ENCODE measurements around the gene MYO1H. TPM values are rescaled to one million over a fixed set of nuclear protein-coding genes. Genes with fewer than 3 reads are reported as not detected.
"Not testable (repeated sequence)": the region's sequence is repeated elsewhere in the genome, so short reads cannot be mapped to it uniquely, and the experiment has no call there.

The MYO1H gene
- total RNA-seq, 2 experiments from 2014 or later: not detected

DNA sequence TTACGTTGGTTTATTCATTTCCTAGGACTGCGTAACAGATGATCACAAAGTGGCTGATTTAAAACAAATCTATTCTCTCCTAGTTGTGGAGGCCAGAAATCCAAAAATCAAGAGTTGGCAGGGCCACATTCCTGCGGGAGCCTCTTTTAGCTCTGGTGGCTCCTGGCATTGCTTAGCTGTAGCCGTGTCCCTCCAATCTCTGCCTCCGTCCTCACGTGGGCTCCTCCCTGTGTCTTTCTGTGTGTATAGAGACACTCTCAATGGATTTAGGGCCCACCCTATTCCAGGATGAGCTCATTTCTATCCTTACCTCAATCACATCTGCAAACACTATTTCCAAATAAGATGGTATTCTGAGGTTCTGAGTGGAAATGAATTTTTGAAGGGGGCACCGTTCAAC lies 86.9 kb downstream of the MYO1H start:
- Mint-ChIP-seq H3K36me3 (ENCODE audit: low read depth) (no peaks in the 10 kb centered on the region), H3K27me3 (no peaks in the 10 kb centered on the region), H3K27ac (no peak overlapping the region), H3K9me3 (no peaks in the 10 kb centered on the region), H3K4me3 (no peak overlapping the region), H3K4me1 (peaks cover 11% of the 10 kb centered on the region)
- CTCF ChIA-PET: interaction anchor here (1.3 to 2.7 kb wide), 2 partner anchors 42 to 51 kb away, joined by 3 to 6 read pairs; partner anchors contain the start of genes KCTD10 and UBE3B
- POLR2A ChIA-PET: interaction anchor here (0.5 kb wide), 1 partner anchor 138 kb away, joined by 3 read pairs; no protein-coding TSS in a partner anchor
- DNase-seq: no peak

DNA sequence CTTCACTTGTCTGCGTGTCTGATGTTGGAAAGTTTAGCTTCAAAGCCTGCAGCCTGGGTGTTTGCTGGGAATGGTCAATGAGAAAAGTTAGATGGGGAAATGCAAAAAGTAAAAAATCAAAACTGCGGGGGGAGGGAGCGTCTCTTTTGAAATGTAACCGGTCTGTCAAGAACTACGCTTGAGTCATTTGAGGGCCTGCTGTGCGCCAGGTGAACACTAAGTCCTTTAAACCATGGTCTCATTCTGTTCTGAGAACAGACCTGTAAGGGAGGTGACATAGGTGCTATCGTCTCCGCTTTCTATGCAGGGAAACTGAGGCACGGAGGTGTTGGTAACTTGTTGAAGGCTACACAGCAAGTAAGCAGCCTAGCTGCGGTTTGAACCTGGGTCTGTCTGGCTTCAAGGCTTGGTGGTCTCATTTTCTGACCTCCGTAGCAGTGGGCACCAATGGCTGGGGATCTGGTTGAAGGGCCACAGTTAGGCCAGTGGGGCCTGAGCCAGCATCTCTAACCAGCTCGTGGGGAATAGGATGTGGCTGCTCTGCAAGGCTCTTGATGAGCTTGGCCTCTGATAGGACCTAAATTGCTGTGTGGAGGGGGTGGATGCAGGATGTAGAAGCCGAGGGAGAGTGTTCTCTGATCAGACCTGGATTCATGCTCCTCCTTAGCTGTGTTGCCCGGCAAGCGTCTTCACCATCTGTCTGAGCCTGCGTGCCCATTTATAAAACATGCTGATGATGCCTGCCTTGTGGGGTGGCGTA lies 87.9 kb downstream of the MYO1H start:
- no peaks in the 10 kb centered on the region for H3K9me3 Mint-ChIP-seq
- no peak overlapping the region for H3K4me3 Mint-ChIP-seq
- POLR2A ChIA-PET: no interaction called here
- no peaks in the 10 kb centered on the region for H3K36me3 Mint-ChIP-seq (ENCODE audit: low read depth)
- CTCF ChIA-PET: interaction anchor here (1.2 to 1.3 kb wide), 2 partner anchors 13 to 49 kb away, joined by 3 read pairs; no protein-coding TSS in a partner anchor
- H3K27me3 Mint-ChIP-seq: no peaks in the 10 kb centered on the region
- H3K27ac Mint-ChIP-seq: no peak overlapping the region
- peaks cover 11% of the 10 kb centered on the region for H3K4me1 Mint-ChIP-seq
- no peak for DNase-seq

GRCh38 chr12:109436188-109436560 lies 88.5 kb downstream of the MYO1H start:
- Mint-ChIP-seq H3K27me3 (no peaks in the 10 kb centered on the region), H3K27ac (no peak overlapping the region), H3K9me3 (no peaks in the 10 kb centered on the region), H3K4me3 (no peak overlapping the region), H3K4me1 (peaks cover 11% of the 10 kb centered on the region), H3K36me3 (ENCODE audit: low read depth) (no peaks in the 10 kb centered on the region)
- no peak for DNase-seq
- CTCF ChIA-PET: interaction anchor here (0.6 kb wide), 1 partner anchor 371 kb away, joined by 4 read pairs; no protein-coding TSS in a partner anchor
- POLR2A ChIA-PET: no interaction called here

- no peaks in the 10 kb centered on the region for H3K36me3 Mint-ChIP-seq (ENCODE audit: low read depth)
- no peak overlapping the region for H3K27ac Mint-ChIP-seq
- peaks cover 2% of the 10 kb centered on the region for H3K4me1 Mint-ChIP-seq
- ChIA-PET CTCF (no interaction called here), POLR2A (no interaction called here)
- no peaks in the 10 kb centered on the region for H3K27me3 Mint-ChIP-seq
- no peaks in the 10 kb centered on the region for H3K9me3 Mint-ChIP-seq
- no peak overlapping the region for H3K4me3 Mint-ChIP-seq
- no peak for DNase-seq
These were observed 91.5 kb downstream of the MYO1H start for GRCh38 chr12:109439181-109439580.

DNA sequence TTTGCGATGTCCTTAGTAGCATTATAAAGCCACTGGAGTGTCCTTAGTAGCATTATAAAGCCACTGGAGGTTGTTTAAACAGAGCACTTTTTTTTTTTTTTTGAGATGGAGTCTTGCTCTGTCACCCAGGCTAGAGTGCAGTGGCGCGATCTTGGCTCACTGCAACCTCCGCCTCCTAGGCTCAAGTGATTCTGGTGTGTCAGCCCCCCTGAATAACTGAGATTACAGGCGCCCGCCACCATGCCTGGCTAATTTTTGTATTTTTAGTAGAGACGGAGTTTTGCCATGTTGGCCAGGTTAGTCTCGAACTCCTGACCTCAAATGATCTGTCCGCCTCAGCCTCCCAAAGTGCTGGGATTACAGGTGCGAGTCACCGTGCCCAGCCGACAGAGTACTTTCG lies 92.3 kb downstream of the MYO1H start:
- CTCF ChIA-PET; H3K4me1 Mint-ChIP-seq; H3K27ac Mint-ChIP-seq; H3K4me3 Mint-ChIP-seq; POLR2A ChIA-PET; H3K27me3 Mint-ChIP-seq; DNase-seq; H3K9me3 Mint-ChIP-seq; H3K36me3 Mint-ChIP-seq (ENCODE audit: low read depth): not testable (repeated sequence)

DNA sequence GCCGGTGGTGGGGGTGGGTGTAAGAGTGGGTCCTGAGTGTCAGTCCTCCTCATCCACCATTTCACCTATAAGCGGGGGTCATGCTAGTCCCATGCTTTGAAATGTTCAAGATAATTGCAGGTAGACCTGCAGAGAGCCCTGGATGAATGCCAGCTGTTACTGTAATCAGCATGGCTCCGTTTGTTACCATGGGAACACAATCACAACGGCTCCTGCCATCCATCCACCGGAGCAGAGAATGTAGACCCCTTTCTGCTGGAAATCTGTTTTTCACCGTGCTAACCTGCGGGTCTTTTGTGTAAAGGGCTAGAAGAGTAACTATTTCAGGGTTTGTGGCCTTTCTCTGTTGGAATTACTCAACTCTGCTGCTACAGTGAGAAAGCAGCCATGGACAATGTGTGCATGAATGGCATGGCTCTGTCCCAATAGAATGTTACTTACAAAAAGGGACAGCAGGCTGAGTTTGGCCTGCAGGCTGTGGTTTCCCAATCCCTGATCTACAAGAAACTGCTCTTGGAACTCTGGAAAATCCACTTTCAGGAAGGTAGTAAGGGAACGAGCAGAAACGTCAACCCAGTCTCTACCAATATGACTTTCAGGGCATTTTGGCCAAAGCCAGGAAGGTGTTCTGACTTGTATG lies 93.3 kb downstream of the MYO1H start:
- no peak overlapping the region for H3K27ac Mint-ChIP-seq
- no peak overlapping the region for H3K4me3 Mint-ChIP-seq
- no peak for DNase-seq
- no peaks in the 10 kb centered on the region for H3K9me3 Mint-ChIP-seq
- ChIA-PET POLR2A (no interaction called here), CTCF (no interaction called here)
- no peaks in the 10 kb centered on the region for H3K36me3 Mint-ChIP-seq (ENCODE audit: low read depth)
- no peaks in the 10 kb centered on the region for H3K4me1 Mint-ChIP-seq
- no peaks in the 10 kb centered on the region for H3K27me3 Mint-ChIP-seq

GRCh38 chr12:109443794-109444193 lies 96.1 kb downstream of the MYO1H start:
- no peak for DNase-seq
- Mint-ChIP-seq H3K27me3 (no peaks in the 10 kb centered on the region), H3K4me3 (no peak overlapping the region), H3K9me3 (no peaks in the 10 kb centered on the region), H3K36me3 (ENCODE audit: low read depth) (no peaks in the 10 kb centered on the region), H3K27ac (no peak overlapping the region), H3K4me1 (no peaks in the 10 kb centered on the region)
- POLR2A ChIA-PET: no interaction called here
- CTCF ChIA-PET: interaction anchor here (0.8 to 1.1 kb wide), 2 partner anchors 9 to 16 kb away, joined by 3 to 4 read pairs; no protein-coding TSS in a partner anchor

DNA sequence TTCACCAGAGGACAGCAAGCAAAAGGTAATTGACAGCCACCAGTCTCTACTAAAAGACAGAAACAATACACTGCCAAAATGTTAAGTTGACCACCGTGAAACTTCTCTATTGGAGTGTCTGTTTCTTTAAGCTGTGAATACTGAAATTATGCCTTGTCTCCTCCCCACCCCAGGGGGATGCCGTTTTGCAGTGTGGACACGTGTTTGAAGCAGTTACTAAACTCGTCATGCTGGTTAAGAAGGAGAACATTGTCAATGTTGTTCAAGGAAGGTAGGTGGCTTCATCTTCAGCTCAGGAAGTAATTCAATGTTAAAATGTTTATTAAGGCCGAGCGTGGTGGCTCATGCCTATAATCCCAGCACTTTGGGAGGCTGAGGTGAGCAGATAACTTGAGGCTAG lies 96.6 kb downstream of the MYO1H start:
- no peak overlapping the region for H3K27ac Mint-ChIP-seq
- H3K9me3 Mint-ChIP-seq: no peaks in the 10 kb centered on the region

DNA sequence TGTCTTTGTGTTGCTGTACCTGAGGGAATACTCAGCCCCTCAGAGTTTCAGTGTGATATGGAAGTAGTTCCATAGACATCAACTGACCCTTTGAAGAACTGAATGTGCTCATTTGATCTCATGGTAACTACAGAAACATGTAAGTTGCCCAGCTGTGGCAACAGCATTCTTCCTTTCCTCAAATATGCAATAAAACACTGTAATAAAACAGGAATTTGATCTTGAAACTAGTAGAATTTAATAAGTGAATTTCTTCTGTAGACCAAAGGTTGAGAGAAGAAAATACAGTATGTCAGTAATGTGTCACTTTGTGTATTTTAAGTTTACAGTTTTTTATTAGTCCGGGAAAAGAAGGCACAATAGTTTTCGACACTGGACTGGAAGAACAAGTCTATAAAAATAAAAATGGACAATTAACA lies 97.5 kb downstream of the MYO1H start:
- H3K36me3 Mint-ChIP-seq (ENCODE audit: low read depth): no peaks in the 10 kb centered on the region
- H3K9me3 Mint-ChIP-seq: no peaks in the 10 kb centered on the region
- no peaks in the 10 kb centered on the region for H3K4me1 Mint-ChIP-seq
- DNase-seq: no peak
- no peak overlapping the region for H3K4me3 Mint-ChIP-seq
- ChIA-PET POLR2A (no interaction called here), CTCF (interaction anchor here (0.6 kb wide), 1 partner anchor 883 kb away, joined by 4 read pairs; no protein-coding TSS in a partner anchor)
- H3K27ac Mint-ChIP-seq: no peak overlapping the region
- H3K27me3 Mint-ChIP-seq: no peaks in the 10 kb centered on the region

More for the DNA sequence above, 96.6 kb downstream of the MYO1H start:
- no peaks in the 10 kb centered on the region for H3K27me3 Mint-ChIP-seq
- no peak overlapping the region for H3K4me3 Mint-ChIP-seq
- no peak for DNase-seq
- H3K36me3 Mint-ChIP-seq (ENCODE audit: low read depth): no peaks in the 10 kb centered on the region
- POLR2A ChIA-PET: no interaction called here
- no peaks in the 10 kb centered on the region for H3K4me1 Mint-ChIP-seq
- CTCF ChIA-PET: no interaction called here

- ChIA-PET CTCF (no interaction called here), POLR2A (no interaction called here)
- peaks cover 4% of the 10 kb centered on the region for H3K36me3 Mint-ChIP-seq (ENCODE audit: low read depth)
- H3K27ac Mint-ChIP-seq: no peak overlapping the region
- H3K27me3 Mint-ChIP-seq: no peaks in the 10 kb centered on the region
- no peak overlapping the region for H3K4me3 Mint-ChIP-seq
- DNase-seq: no peak
- no peaks in the 10 kb centered on the region for H3K9me3 Mint-ChIP-seq
- H3K4me1 Mint-ChIP-seq: peaks cover 6% of the 10 kb centered on the region
These were observed 99.2 kb downstream of the MYO1H start for GRCh38 chr12:109446869-109447268.

DNA sequence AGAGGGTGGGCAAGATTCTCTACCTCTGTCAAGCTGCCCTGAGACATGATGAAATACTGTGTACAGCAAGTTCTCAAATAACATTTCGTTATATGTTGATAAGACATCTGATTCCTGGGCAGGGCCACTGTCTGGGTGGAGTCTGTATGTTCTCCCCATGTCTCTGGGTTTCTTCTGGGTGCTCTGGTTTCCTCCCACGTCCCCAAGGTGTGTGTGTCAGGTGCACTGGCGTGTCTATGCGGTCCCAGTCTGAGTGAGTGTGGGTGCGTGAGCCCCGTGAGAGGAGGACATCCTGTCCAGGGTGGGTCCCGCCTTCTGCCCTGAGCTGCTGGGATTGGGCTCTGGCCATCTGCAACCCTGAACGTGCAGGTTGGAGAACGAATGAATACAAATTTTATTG lies 99.8 kb downstream of the MYO1H start:
- no peak for DNase-seq
- ChIA-PET CTCF (interaction anchor here (0.7 kb wide), 1 partner anchor 30 kb away, joined by 3 read pairs; the partner anchor contains the start of gene UBE3B), POLR2A (no interaction called here)
- Mint-ChIP-seq H3K27ac (no peak overlapping the region), H3K4me3 (no peak overlapping the region), H3K36me3 (ENCODE audit: low read depth) (peaks cover 4% of the 10 kb centered on the region), H3K4me1 (peaks cover 6% of the 10 kb centered on the region), H3K27me3 (no peaks in the 10 kb centered on the region), H3K9me3 (no peaks in the 10 kb centered on the region)

DNA sequence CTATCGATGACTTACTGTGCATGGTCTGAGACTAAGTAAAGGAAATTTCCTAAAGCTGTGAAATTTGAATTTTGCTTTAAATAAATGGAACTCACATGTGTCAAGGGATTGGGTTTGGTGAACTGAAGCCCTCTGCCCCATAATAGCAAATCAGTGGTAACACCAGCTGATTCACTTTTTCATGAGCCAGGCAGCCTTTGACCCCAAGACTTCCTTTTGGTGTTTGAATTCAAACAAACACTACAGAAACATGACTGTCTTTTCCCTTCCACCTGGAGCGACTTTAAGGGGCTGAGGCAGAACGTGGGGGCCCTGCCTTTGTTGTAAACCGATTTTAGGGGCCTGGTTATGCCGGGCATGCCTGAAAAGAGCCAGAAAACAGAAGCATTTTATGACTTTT lies 100.6 kb downstream of the MYO1H start:
- no peak for DNase-seq
- H3K36me3 Mint-ChIP-seq (ENCODE audit: low read depth): peaks cover 4% of the 10 kb centered on the region
- POLR2A ChIA-PET: interaction anchor here (0.6 kb wide), 1 partner anchor 36 kb away, joined by 3 read pairs; no protein-coding TSS in a partner anchor
- no peaks in the 10 kb centered on the region for H3K9me3 Mint-ChIP-seq
- H3K27ac Mint-ChIP-seq: no peak overlapping the region
- H3K4me1 Mint-ChIP-seq: peaks cover 6% of the 10 kb centered on the region
- H3K4me3 Mint-ChIP-seq: no peak overlapping the region
- CTCF ChIA-PET: interaction anchor here (0.7 kb wide), 1 partner anchor 30 kb away, joined by 3 read pairs; the partner anchor contains the start of gene UBE3B
- H3K27me3 Mint-ChIP-seq: no peaks in the 10 kb centered on the region

DNA sequence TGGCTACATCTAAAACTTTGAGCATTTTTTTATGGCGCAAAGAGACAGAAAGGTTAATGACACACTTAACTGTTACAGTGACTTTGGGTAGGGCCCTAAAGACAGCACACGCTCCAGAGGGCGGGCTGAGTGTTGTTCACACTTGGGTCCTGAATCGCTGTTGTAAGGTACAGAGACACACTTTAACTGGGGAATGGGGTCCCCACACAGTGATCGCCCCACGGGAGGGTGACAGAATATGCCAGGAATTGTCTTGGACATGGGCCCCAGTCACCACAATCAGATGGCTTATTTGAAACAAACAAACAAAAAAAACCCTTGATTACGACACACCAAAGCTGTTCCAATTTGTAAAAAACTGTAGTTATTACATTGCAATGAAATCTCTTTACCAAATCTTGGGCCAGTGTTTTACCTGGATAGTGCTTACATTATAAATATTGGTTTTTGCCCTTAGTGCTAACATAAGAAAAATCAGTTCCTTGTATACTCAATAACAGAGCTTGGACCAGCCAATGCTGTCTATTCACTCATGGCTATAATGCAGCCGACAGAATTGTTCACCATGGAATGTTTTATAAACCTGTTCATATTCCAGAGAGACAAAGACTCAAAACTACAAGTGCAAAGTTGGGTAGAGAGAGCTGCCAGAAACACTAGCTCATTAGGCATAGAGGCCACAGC lies 101.1 kb downstream of the MYO1H start:
- ChIA-PET CTCF (no interaction called here), POLR2A (interaction anchor here (0.6 kb wide), 1 partner anchor 35 kb away, joined by 3 read pairs; no protein-coding TSS in a partner anchor)
- Mint-ChIP-seq H3K27me3 (no peaks in the 10 kb centered on the region), H3K4me1 (peaks cover 6% of the 10 kb centered on the region), H3K9me3 (no peaks in the 10 kb centered on the region), H3K27ac (no peak overlapping the region), H3K4me3 (no peak overlapping the region), H3K36me3 (ENCODE audit: low read depth) (peaks cover 9% of the 10 kb centered on the region)
- DNase-seq: no peak

Data from activated CD4-positive, alpha-beta T cell treated with anti-CD3 and anti-CD28 coated beads, Interleukin-2, amount 10 ng/mL, durations not matched to agents 7 days and 5 days (primary cell).